OCI-LY7 (cell line): ENCODE results near the gene THSD7B. TPM values are rescaled to one million over a fixed set of nuclear protein-coding genes. Genes with fewer than 3 reads are reported as not detected.

ENCODE experiments used
- BruUV-seq: library from RNA; stranded (reverse); fragments of 400-500 nt; replicated peaks from 2 replicates; lab custom pipeline; 2021; lab: Mats Ljungman, UMichigan
- CTCF ChIA-PET: fragments of 300-600 bp; sonication (Branson Sonifier 250); formaldehyde crosslinking; loops from one replicate; lab custom pipeline; 2022; ENCODE audit warnings: antibody characterized with exemption; ENCODE audit not compliant: unreplicated experiment; lab: Charles Lee
- POLR2A ChIA-PET: fragments of 300-600 bp; sonication (Branson Sonifier 250); formaldehyde crosslinking; loops from one replicate; lab custom pipeline; 2022; ENCODE audit warnings: antibody characterized with exemption; lab: Charles Lee
- DNase-seq: peaks from one replicate; pipeline ENCODE4 v3.0.0-alpha.2; 2015; ENCODE audit warnings: low spot score
- H2AFZ ChIP-seq: fragments of 200-600 bp; sonication (generic), shearing (Covaris generic); 2 replicates; pipeline ENCODE4 v1.6.1; 2014; ENCODE audit warnings: mild to moderate bottlenecking, antibody characterized with exemption, low read length, moderate library complexity
- H3K27ac ChIP-seq: fragments of 200-600 bp; sonication (generic); 2 replicates; pipeline ENCODE4 v1.5.1; 2014; ENCODE audit warnings: mixed run types, low read depth, mild to moderate bottlenecking, moderate library complexity, low read length, inconsistent platforms; ENCODE audit not compliant: poor library complexity, severe bottlenecking
- H3K36me3 ChIP-seq: fragments of 200-600 bp; sonication (generic); 2 replicates; pipeline ENCODE4 v1.6.1; 2014; ENCODE audit warnings: mild to moderate bottlenecking, antibody characterized with exemption, low read length, moderate library complexity, mixed read lengths; ENCODE audit not compliant: insufficient read depth
- H3K4me1 ChIP-seq: fragments of 200-600 bp; sonication (generic); 2 replicates; pipeline ENCODE4 v1.5.1; 2014; ENCODE audit warnings: mild to moderate bottlenecking, low read length; ENCODE audit not compliant: insufficient read depth, poor library complexity, severe bottlenecking
- H3K4me2 ChIP-seq: fragments of 200-600 bp; sonication (generic); 2 replicates; pipeline ENCODE4 v1.6.1; 2014; ENCODE audit warnings: mild to moderate bottlenecking, low read length
- H3K4me3 ChIP-seq: fragments of 200-600 bp; sonication (generic); 2 replicates; pipeline ENCODE4 v1.5.1; 2014; ENCODE audit warnings: mild to moderate bottlenecking, low read depth, low read length; ENCODE audit not compliant: poor library complexity, severe bottlenecking
- H3K79me2 ChIP-seq: fragments of 200-600 bp; sonication (generic); 2 replicates; pipeline ENCODE4 v1.6.1; 2016; ENCODE audit warnings: low read depth, mild to moderate bottlenecking, low read length, moderate library complexity, mixed read lengths; ENCODE audit not compliant: insufficient read depth
- H3K9me2 ChIP-seq: fragments of 200-600 bp; sonication (generic); 2 replicates; pipeline ENCODE4 v1.6.1; 2016; ENCODE audit warnings: mild to moderate bottlenecking, low read length, mixed read lengths; ENCODE audit not compliant: insufficient read depth
- H3K9me3 ChIP-seq: fragments of 200-600 bp; sonication (generic); 2 replicates; pipeline ENCODE4 v1.6.1; 2014; ENCODE audit warnings: mild to moderate bottlenecking, mixed run types, low read length, mixed read lengths
- H4K20me1 ChIP-seq: fragments of 200-600 bp; sonication (generic); 2 replicates; pipeline ENCODE4 v1.6.1; 2014; ENCODE audit warnings: mild to moderate bottlenecking, antibody characterized with exemption, low read length, moderate library complexity, mixed read lengths; ENCODE audit not compliant: insufficient read depth
- EZH2phosphoT487 ChIP-seq: fragments of 200-600 bp; sonication (generic); IDR thresholded peaks from 2 replicates; pipeline ENCODE4 v1.6.1; 2018; ENCODE audit warnings: low read depth, borderline replicate concordance, mild to moderate bottlenecking, mixed run types, antibody characterized with exemption, low read length, moderate library complexity, mixed read lengths
- intact Hi-C: fragments of 100-400 bp; cut with micrococcal nuclease; formaldehyde crosslinking; loops from one replicate; pipeline ENCODE4 v1.10.0; 2022; ENCODE audit not compliant: unreplicated experiment
- total RNA-seq, 2 experiments: library from RNA; depleted of rRNA in 1 of 2; stranded (reverse); fragments of >200 nt in 1 of 2; shearing (Covaris generic) in 1 of 2; gene quantifications; 2 replicates each; pipeline ENCODE4 v1.2.3, GENCODE V29; 2014 to 2022
- TF ChIP-seq, protein P1 (sequence below): fragments of 200-600 bp; sonication (generic); conservative IDR thresholded peaks from 2 replicates; pipeline ENCODE4 v1.5.1; 2014; ENCODE audit warnings: mild to moderate bottlenecking, antibody characterized with exemption, low read length, moderate library complexity, mixed read lengths

The THSD7B gene
- total RNA-seq, 2 experiments from 2014 or later: 1.8 TPM

DNA sequence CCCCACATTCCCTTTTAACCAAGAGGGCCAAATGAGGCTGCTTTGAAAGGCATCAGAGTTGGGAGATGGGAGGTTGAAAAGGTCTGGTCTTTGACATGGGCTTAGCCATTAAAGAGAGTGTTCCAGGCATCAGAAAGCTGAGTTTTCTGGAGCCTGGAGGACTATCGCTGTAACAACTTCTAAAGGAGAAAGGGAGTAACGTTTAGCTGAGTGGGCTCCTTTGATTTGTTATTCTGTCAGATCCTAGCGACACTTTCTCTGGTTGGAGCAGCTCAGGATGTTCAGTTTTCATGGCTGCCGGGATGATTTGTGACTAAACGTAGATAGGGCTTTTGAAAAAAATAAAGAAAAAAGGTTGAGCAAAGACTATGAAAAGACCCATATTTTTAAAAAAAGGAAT lies 346.6 kb downstream of the THSD7B start:
- H3K9me2 ChIP-seq: no peaks in the 10 kb centered on the region
- ChIA-PET CTCF (no interaction called here), POLR2A (interaction anchor here (0.7 kb wide), 1 partner anchor 42 kb away, joined by 3 read pairs; no protein-coding TSS in a partner anchor)
- BruUV-seq: no TSS peak
- no peaks in the 10 kb centered on the region for H3K79me2 ChIP-seq
- no peak overlapping the region for H3K27ac ChIP-seq
- H4K20me1 ChIP-seq: no peaks in the 10 kb centered on the region
- no peak overlapping the region for H3K4me3 ChIP-seq
- DNase-seq: no peak
- no peak overlapping the region for H3K4me2 ChIP-seq
- H2AFZ ChIP-seq: no peak overlapping the region
- TF ChIP-seq, protein P1, sequence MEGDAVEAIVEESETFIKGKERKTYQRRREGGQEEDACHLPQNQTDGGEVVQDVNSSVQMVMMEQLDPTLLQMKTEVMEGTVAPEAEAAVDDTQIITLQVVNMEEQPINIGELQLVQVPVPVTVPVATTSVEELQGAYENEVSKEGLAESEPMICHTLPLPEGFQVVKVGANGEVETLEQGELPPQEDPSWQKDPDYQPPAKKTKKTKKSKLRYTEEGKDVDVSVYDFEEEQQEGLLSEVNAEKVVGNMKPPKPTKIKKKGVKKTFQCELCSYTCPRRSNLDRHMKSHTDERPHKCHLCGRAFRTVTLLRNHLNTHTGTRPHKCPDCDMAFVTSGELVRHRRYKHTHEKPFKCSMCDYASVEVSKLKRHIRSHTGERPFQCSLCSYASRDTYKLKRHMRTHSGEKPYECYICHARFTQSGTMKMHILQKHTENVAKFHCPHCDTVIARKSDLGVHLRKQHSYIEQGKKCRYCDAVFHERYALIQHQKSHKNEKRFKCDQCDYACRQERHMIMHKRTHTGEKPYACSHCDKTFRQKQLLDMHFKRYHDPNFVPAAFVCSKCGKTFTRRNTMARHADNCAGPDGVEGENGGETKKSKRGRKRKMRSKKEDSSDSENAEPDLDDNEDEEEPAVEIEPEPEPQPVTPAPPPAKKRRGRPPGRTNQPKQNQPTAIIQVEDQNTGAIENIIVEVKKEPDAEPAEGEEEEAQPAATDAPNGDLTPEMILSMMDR: no peak
- no peak for TF ChIP-seq EZH2phosphoT487
- no peaks in the 10 kb centered on the region for H3K9me3 ChIP-seq
- intact Hi-C loops: no loop called here
- no peaks in the 10 kb centered on the region for H3K36me3 ChIP-seq
- H3K4me1 ChIP-seq: no peaks in the 10 kb centered on the region

DNA sequence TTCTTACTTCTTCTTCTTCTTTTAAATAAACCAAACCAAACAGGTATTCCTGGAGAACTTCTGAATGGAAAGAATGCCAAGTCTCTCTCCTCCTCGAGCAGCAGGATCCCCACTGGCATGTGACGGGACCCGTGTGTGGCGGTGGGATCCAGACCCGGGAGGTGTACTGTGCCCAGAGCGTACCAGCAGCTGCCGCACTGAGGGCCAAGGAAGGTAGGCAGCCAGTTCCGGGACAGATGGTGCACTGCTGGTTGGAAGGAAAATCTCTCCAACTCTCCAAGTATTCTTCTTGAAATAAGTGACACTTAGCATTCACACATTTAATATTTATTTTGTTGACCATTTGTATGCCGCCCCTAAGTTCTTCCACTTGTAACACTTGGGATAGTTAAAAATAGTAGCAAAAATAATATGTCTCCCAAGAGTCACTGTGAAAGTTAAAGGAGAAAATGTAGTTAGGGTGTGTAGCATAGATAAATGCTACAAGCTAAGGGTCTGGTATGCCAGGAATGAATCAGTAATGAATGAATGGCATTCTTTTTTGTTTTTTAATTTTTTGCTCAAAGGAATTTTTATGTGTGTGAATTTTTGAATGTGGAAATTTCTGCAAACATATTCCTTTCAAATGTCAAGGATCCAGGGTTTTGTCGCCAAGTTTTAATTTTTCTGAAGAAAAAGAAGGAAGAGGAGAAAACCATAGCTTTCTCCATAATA lies 349.9 kb downstream of the THSD7B start:
- Histone ChIP-seq H3K36me3 (no peaks in the 10 kb centered on the region), H3K4me3 (no peak overlapping the region)
- intact Hi-C loops: no loop called here

DNA sequence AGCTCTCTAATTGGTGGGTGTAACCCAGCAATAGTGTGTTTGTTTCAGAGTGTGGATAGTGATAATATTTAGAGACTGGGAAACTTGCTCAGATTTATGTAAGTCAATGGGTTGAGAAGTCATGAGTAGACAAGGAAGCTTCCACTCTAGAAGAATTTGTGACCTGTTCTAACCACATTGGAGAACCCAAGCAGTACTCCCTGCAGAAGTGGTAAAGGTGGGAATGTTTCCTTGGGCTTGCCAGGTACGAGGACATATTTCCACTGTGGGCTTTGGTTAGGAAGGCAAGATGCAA lies 350.4 kb downstream of the THSD7B start:
- no peaks in the 10 kb centered on the region for H3K4me1 ChIP-seq

More for the DNA sequence above, 349.9 kb downstream of the THSD7B start:
- no peaks in the 10 kb centered on the region for H3K79me2 ChIP-seq
- no peaks in the 10 kb centered on the region for H4K20me1 ChIP-seq
- no TSS peak for BruUV-seq
- H3K9me3 ChIP-seq: no peaks in the 10 kb centered on the region
- no peak for TF ChIP-seq EZH2phosphoT487
- TF ChIP-seq, protein P1: no peak
- H3K4me1 ChIP-seq: no peaks in the 10 kb centered on the region
- no peaks in the 10 kb centered on the region for H3K9me2 ChIP-seq
- ChIA-PET CTCF (no interaction called here), POLR2A (interaction anchor here (0.6 to 1.5 kb wide), 3 partner anchors 11 to 523 kb away, joined by 3 to 5 read pairs (median 4); no protein-coding TSS in a partner anchor)
- DNase-seq: no peak
- no peak overlapping the region for H2AFZ ChIP-seq
- H3K27ac ChIP-seq: no peak overlapping the region
- H3K4me2 ChIP-seq: no peak overlapping the region

More for the DNA sequence above, 350.4 kb downstream of the THSD7B start:
- CTCF ChIA-PET: no interaction called here
- intact Hi-C loops: no loop called here
- no peaks in the 10 kb centered on the region for H3K36me3 ChIP-seq
- no peaks in the 10 kb centered on the region for H3K9me2 ChIP-seq
- H3K79me2 ChIP-seq: no peaks in the 10 kb centered on the region
- no peak overlapping the region for H3K27ac ChIP-seq
- H3K4me3 ChIP-seq: no peak overlapping the region
- H2AFZ ChIP-seq: no peak overlapping the region
- no TSS peak for BruUV-seq
- no peaks in the 10 kb centered on the region for H4K20me1 ChIP-seq
- DNase-seq: no peak
- POLR2A ChIA-PET: interaction anchor here (1.1 to 1.5 kb wide), 2 partner anchors 10 to 13 kb away, joined by 3 to 5 read pairs; no protein-coding TSS in a partner anchor
- no peak overlapping the region for H3K4me2 ChIP-seq
- H3K9me3 ChIP-seq: no peaks in the 10 kb centered on the region
- TF ChIP-seq, protein P1: no peak
- TF ChIP-seq EZH2phosphoT487: no peak
